ENCODE measurements around the gene INTS7.
"Not testable (repeated sequence)": the region's sequence is repeated elsewhere in the genome, so short reads cannot be mapped to it uniquely, and the experiment has no call there.

Gene INTS7

GRCh38 chr1:211985556-211986264 lies 49.6 kb downstream of the INTS7 start:
- no peak for DNase-seq

- no peak for DNase-seq
Observed at GRCh38 chr1:211978596-211978995, 56.8 kb downstream of the INTS7 start.

- no peak for DNase-seq
Observed at GRCh38 chr1:211975152-211975941, 60.0 kb downstream of the INTS7 start.

GRCh38 chr1:211973541-211973940 lies 61.8 kb downstream of the INTS7 start:
- DNase-seq, result no peak

- no peak for DNase-seq
Observed at GRCh38 chr1:211968200-211968834, 67.0 kb downstream of the INTS7 start.

- DNase-seq, result no peak
Observed at GRCh38 chr1:211967704-211968103, 67.7 kb downstream of the INTS7 start.

- DNase-seq, result no peak
Observed at GRCh38 chr1:211965108-211965805, 70.1 kb downstream of the INTS7 start.

- DNase-seq, result no peak
Observed at GRCh38 chr1:211959680-211960079, 75.7 kb downstream of the INTS7 start.

- no peak for DNase-seq
Observed at GRCh38 chr1:211959221-211959620, 76.1 kb downstream of the INTS7 start.

GRCh38 chr1:211954028-211954427 lies 81.3 kb downstream of the INTS7 start:
- DNase-seq, result not testable (repeated sequence)

GRCh38 chr1:211953543-211953942 lies 81.8 kb downstream of the INTS7 start:
- DNase-seq, result not testable (repeated sequence)

GRCh38 chr1:211952299-211952698 lies 83.1 kb downstream of the INTS7 start:
- DNase-seq, result no peak

GRCh38 chr1:211951856-211952255 lies 83.5 kb downstream of the INTS7 start:
- no peak for DNase-seq

- no peak for DNase-seq
Observed at GRCh38 chr1:211948377-211948776, 87.0 kb downstream of the INTS7 start.

- no peak for DNase-seq
Observed at GRCh38 chr1:211947396-211948295, 87.7 kb downstream of the INTS7 start.

- peak in 3 of 56 donors; percentile 5 to 11 (median 6) for DNase-seq
Observed at GRCh38 chr1:211944733-211945500, 90.4 kb downstream of the INTS7 start.

GRCh38 chr1:211942583-211942982 lies 92.8 kb downstream of the INTS7 start:
- no peak for DNase-seq

- no peak for DNase-seq
Observed at GRCh38 chr1:211939876-211940468, 95.4 kb downstream of the INTS7 start.

- DNase-seq, result no peak
Observed at GRCh38 chr1:211938561-211938997, 96.8 kb downstream of the INTS7 start.

Data from amygdala (tissue), 56 donors.